Activated T-cell treated with anti-CD3 and anti-CD28 coated beads, Interleukin-2, amount 50 U/mL, for 72 hours (primary cell): ENCODE results near the gene DOCK4. TPM values are rescaled to one million over a fixed set of nuclear protein-coding genes. Genes with fewer than 3 reads are reported as not detected.

Source experiments
- ATAC-seq, 2 donors: fragments of 150-1000 bp; cut with Tn5 transposase; replicated peaks in 1 of 2; 2 replicates each; pipeline ENCODE4 v1.10.0; 2021; ENCODE audit warnings: moderate library complexity in 2 of 2, mild to moderate bottlenecking in 1 of 2
- DNase-seq, 2 donors: peaks; one replicate each; pipeline ENCODE4 v3.0.0; 2021 to 2022; ENCODE audit warnings: mixed read lengths in 1 of 2
- H3K27ac Mint-ChIP-seq: one replicate; pipeline ENCODE4 v1.8.0; 2022; ENCODE audit warnings: mild to moderate bottlenecking, moderate library complexity, mixed read lengths
- H3K27me3 Mint-ChIP-seq: one replicate; pipeline ENCODE4 v1.8.0; 2022; ENCODE audit warnings: low read depth, mixed read lengths
- H3K36me3 Mint-ChIP-seq, 2 donors: one replicate each; pipeline ENCODE4 v1.8.0; 2022; ENCODE audit warnings: mixed read lengths in 2 of 2, mild to moderate bottlenecking in 1 of 2; ENCODE audit not compliant: insufficient read depth in 2 of 2
- H3K4me1 Mint-ChIP-seq: one replicate; pipeline ENCODE4 v1.8.0; 2022; ENCODE audit warnings: low read depth, mixed read lengths
- H3K4me3 Mint-ChIP-seq, 2 donors: one replicate each; pipeline ENCODE4 v1.8.0; 2022; ENCODE audit warnings: mild to moderate bottlenecking in 2 of 2, mixed read lengths in 2 of 2, moderate library complexity in 2 of 2
- H3K9me3 Mint-ChIP-seq, 2 donors: one replicate each; pipeline ENCODE4 v1.8.0; 2022; ENCODE audit warnings: mixed read lengths in 2 of 2
- total RNA-seq, 2 donors: library from RNA; stranded (reverse); gene quantifications; one replicate each; pipeline ENCODE4 v1.2.3, GENCODE V29; 2022

DOCK4 gene
- total RNA-seq, 2 donors from 2014 or later: 0.29 to 0.53 TPM

DNA sequence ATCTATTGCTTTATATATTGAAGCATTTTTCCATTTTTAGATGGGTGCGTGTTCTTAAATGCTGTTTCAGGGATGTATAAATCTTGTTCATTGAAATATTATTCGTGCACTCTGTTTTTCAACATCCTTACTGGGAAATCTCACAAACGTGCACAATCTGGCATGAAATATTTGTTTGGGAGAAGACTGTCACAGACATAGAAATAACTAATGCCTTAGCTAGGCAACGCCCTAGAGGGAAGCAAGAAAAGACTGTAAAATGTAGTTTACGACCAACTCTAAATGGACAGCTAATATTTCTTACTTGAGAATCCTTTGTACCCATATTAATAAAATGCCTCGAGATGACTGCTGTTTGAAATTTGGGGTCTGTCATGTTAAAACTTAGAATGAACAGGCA, 8.9 kb downstream of the DOCK4 start:
- peaks cover 0 to 5% of the 10 kb centered on the region in 2 donors for H3K9me3 Mint-ChIP-seq
- peaks cover 72% of the 10 kb centered on the region for H3K27me3 Mint-ChIP-seq
- H3K4me1 Mint-ChIP-seq: peaks cover 24% of the 10 kb centered on the region
- no peak overlapping the region for H3K27ac Mint-ChIP-seq
- ATAC-seq (no peak), DNase-seq (no peak)
- H3K4me3 Mint-ChIP-seq: no peak overlapping the region
- peaks cover 1 to 3% of the 10 kb centered on the region in 2 donors for H3K36me3 Mint-ChIP-seq

DNA sequence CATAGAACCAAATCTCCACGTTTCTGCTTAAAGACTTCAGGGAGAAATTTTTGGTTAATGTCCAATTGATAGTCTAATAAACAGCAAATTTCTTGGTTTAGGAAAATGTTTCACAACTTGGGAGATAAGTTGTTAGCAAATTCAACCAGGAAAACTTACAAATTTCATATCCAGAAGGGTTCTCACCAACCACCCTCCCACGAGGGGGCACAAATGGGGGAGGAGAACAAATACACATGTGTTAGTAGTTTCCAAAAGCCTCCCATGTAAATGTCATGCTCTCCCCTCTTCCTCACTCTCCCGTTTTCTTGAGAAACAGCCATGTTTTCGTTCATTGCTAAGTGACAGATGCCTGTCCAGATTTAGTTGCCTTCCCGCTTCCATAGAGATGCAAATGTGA, 10.5 kb downstream of the DOCK4 start:
- no peak overlapping the region for H3K27ac Mint-ChIP-seq
- H3K9me3 Mint-ChIP-seq: peaks cover 0 to 5% of the 10 kb centered on the region in 2 donors
- ATAC-seq (no peak), DNase-seq (no peak)
- H3K27me3 Mint-ChIP-seq: peaks cover 66% of the 10 kb centered on the region
- H3K4me1 Mint-ChIP-seq: peaks cover 26% of the 10 kb centered on the region
- no peak overlapping the region for H3K4me3 Mint-ChIP-seq
- H3K36me3 Mint-ChIP-seq: peaks cover 1 to 3% of the 10 kb centered on the region in 2 donors

DNA sequence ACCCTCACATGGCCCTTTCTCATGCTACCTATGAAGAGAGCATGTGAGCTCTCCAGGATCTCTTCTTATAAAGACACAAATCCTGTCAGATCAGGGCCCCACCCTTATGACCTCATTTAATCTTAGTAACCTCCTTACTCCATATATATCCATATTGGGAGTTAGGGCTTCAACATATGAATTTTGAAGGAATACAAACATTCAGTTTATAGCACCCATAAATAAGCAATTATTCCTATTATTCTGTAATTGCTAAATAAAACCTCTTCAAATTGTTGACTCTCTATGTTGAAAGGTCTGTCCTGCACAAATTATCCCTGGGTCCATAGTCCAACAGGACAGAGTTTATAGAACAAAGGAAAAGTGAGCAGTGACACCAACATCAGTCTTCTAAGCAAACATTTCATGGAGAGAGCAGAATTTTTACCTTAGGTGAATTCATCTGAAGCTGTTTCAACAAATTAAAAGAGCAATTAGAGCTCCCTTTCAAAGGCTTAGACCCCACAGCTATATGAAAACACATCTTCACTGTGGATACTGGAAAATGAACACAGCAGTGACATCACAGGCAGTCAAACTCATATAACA, 12.2 kb downstream of the DOCK4 start:
- DNase-seq (no peak), ATAC-seq (no peak)
- Mint-ChIP-seq H3K27ac (no peak overlapping the region), H3K27me3 (peaks cover 60% of the 10 kb centered on the region), H3K4me3 (no peak overlapping the region), H3K9me3 (peaks cover 0 to 5% of the 10 kb centered on the region in 2 donors), H3K4me1 (peaks cover 21% of the 10 kb centered on the region), H3K36me3 (peaks cover 1 to 3% of the 10 kb centered on the region in 2 donors)

DNA sequence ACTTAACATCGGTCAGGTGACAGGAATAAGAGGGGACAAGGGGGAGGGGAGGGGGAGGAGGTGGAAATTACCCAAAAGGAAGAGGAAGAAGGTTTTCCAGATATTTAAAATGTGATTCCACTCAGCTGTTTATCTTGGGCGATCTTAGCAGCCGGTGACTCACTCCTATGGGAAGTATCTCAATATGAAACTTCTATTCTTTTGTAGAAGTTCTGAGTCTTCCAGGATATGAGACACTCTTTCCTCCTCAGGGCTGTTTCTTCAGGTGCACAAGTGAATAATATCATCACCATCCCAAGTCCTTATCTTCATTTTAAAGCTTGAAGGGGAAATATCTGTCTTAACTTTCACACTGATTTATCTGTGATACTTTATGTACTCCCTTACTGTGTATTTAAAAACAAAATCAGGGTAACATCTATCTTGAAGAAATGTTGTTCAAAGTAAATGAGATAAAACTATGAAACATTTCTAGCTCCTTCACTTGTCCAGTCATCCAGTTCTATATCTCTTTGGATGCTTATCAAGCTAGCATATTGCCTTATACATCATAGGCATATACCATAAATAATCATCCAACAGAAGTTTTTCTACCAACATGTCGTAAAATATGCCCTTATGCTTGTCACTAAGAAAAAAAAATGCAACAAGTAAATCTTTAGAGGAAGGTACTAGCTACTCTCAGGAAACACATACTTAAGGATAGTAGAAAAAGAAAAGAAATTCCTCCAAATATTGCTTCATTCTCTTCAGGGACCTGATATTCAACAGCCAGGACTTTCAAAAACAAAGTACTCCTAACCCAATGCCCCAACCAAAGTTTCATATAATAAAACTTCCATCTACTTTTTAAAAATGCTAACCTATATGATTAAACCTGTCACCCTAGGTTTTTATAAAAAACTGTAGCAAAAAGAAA, 13.7 kb downstream of the DOCK4 start:
- H3K4me3 Mint-ChIP-seq: no peak overlapping the region
- ATAC-seq: peak; percentile 49 to 73

DNA sequence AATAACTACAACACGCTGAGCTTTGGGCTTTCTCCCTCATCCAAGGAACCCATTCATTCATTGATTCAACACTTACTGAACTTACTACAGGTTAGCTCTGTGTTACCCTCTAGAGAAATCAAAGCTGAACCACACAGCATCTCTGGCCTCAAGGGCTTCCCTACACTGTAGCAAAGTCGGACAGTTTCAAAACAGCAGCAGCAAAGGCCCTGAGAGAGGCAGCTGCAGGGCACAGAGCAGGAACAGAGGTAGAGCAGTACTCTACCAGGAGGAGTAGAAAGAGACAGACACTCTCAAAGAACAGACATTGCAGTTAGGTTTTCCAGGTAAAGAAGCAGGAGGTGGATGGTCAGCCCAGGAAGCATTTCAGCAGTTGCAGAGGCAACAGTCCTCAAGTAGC, 16.1 kb downstream of the DOCK4 start:
- peaks cover 0 to 5% of the 10 kb centered on the region in 2 donors for H3K9me3 Mint-ChIP-seq
- no peak for DNase-seq
- H3K27me3 Mint-ChIP-seq: peaks cover 29% of the 10 kb centered on the region
- H3K36me3 Mint-ChIP-seq: peaks cover 1 to 3% of the 10 kb centered on the region in 2 donors
- no peak for ATAC-seq
- H3K27ac Mint-ChIP-seq: no peak overlapping the region
- no peak overlapping the region for H3K4me3 Mint-ChIP-seq
- H3K4me1 Mint-ChIP-seq: peaks cover 11% of the 10 kb centered on the region

More for the DNA sequence above, 13.7 kb downstream of the DOCK4 start:
- Mint-ChIP-seq H3K27ac (no peak overlapping the region), H3K4me1 (peaks cover 11% of the 10 kb centered on the region), H3K36me3 (peaks cover 1 to 3% of the 10 kb centered on the region in 2 donors), H3K27me3 (peaks cover 46% of the 10 kb centered on the region), H3K9me3 (peaks cover 0 to 5% of the 10 kb centered on the region in 2 donors)
- no peak for DNase-seq

DNA sequence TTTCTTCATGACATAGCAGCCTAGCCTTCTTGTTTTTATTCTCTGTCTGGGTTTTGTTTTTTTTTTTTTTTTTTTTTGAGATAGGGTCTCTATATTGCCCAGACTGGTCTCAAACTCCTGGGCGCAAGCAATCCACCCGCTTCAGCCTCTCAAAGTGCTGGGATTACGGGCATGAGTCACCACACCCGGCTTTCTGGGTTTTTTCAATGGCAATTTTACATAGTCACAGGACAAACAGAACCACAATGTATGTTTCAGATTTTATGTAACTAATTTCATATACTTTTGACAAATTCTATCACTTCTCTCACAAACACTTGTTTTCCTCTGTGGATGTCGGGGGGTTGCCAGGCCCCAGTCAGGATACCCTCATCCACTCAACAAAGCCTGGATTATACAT, 16.5 kb downstream of the DOCK4 start:
- no peak overlapping the region for H3K27ac Mint-ChIP-seq
- H3K4me1 Mint-ChIP-seq: peaks cover 11% of the 10 kb centered on the region
- H3K27me3 Mint-ChIP-seq: peaks cover 25% of the 10 kb centered on the region
- H3K9me3 Mint-ChIP-seq: peaks cover 0 to 5% of the 10 kb centered on the region in 2 donors
- H3K4me3 Mint-ChIP-seq: no peak overlapping the region
- DNase-seq (no peak), ATAC-seq (no peak)
- H3K36me3 Mint-ChIP-seq: peaks cover 1 to 3% of the 10 kb centered on the region in 2 donors

DNA sequence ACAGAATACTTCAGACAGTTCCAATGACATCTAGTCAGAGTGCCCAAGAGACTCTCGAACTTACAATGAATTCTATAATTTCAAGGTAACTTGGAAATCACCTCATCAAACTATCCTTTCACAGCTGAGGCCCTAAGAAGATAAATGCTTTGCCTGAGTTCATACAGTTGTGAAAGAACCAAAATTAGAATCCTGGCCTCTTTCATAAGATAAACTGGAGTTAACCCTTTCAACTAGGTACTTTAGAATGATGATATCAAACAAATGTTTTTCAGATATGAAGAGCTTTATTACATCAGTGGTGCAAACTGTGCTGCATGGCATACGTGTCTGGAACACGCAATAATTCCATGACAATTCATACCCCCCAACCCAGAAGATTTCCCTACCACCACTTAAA, 17.9 kb downstream of the DOCK4 start:
- no peaks in the 10 kb centered on the region for H3K9me3 Mint-ChIP-seq
- ATAC-seq (no peak), DNase-seq (no peak)
- no peak overlapping the region for H3K4me3 Mint-ChIP-seq
- peaks cover 17% of the 10 kb centered on the region for H3K27me3 Mint-ChIP-seq
- H3K36me3 Mint-ChIP-seq: no peaks in the 10 kb centered on the region
- peaks cover 11% of the 10 kb centered on the region for H3K4me1 Mint-ChIP-seq
- H3K27ac Mint-ChIP-seq: no peak overlapping the region

DNA sequence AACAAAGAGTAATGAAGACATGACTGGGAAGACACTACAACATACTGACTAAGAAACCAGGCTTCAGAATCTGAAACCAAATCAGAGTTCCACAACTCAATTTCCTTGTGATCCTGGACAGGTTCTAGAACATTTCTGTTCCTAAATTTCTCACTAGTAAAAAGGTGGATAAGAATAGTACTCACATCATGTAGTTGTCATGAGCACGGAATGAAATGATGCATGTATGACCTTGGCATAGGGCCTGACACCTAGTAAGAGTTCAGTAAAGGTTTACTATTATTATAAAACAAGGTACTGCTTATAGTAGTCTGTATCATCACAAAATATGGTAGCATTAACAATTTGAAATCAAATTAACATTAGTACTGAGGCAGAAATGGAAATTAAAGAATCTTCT, 19.9 kb downstream of the DOCK4 start:
- no peak overlapping the region for H3K4me3 Mint-ChIP-seq
- peaks cover 16% of the 10 kb centered on the region for H3K27me3 Mint-ChIP-seq
- H3K36me3 Mint-ChIP-seq: no peaks in the 10 kb centered on the region
- H3K9me3 Mint-ChIP-seq: no peaks in the 10 kb centered on the region
- H3K27ac Mint-ChIP-seq: no peak overlapping the region
- ATAC-seq (no peak), DNase-seq (no peak)
- H3K4me1 Mint-ChIP-seq: no peaks in the 10 kb centered on the region

DNA sequence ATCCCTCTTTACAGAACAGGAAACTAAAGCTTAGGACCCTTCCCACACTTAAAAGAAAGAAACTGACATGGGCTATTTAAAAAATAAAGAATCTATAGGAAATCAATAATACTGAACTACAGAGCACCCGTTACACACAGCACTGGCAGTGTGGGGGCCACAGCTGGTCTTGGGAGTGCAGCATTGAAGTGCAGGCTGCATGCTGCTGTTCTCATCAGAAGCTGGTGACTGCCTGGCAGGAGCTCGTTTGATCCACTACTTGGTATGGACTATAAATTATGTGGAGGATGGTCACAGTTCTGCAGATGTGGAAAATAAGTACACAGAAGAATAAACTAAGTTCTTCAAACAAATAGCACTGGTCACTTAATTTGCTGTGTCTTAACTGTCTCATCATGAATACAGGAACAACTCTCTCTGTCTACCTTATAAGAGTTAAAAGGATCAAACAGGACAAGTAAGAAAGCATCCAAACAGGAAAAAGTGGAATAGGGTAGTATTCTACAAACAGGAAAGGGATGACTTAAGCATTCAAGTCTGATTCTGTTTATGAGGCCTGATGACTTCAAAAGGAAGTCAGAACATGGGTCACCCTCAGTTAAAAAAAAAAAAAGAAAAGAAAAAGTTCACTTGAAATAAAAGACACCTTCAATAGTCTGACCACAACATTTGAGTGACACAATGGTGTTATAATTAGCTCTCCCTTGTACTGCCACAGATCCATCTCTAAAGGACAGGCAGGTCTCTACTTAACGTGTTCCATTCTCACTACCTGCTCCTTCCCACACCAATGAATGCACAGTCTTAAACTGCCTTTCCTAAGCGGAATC, 21.0 kb downstream of the DOCK4 start:
- Mint-ChIP-seq H3K27me3 (peaks cover 16% of the 10 kb centered on the region), H3K27ac (no peak overlapping the region), H3K36me3 (no peaks in the 10 kb centered on the region), H3K4me1 (no peaks in the 10 kb centered on the region), H3K4me3 (no peak overlapping the region), H3K9me3 (no peaks in the 10 kb centered on the region)
- no peak for DNase-seq
- ATAC-seq: no peak

DNA sequence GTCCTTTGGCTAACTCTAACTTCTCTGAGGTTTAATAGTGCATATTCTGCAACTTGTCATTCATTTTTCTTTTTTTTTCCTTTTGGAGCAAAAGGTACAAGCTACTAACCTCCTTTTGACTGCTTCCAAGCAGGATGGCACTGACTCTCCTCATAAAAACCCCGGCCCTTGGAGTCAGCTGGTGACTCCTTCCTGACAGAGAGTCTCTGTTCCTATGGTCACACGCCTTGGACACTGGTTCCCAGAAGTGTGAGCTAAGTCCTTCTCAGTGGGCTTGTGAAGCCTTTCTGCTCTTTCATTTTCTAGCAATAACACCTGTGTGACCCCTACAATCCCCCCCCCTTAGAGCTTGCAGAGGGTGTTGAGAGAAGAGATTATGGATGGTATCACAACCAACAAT, 21.7 kb downstream of the DOCK4 start:
- no peaks in the 10 kb centered on the region for H3K9me3 Mint-ChIP-seq
- peaks cover 12% of the 10 kb centered on the region for H3K27me3 Mint-ChIP-seq
- H3K4me3 Mint-ChIP-seq: no peak overlapping the region
- no peak overlapping the region for H3K27ac Mint-ChIP-seq
- H3K4me1 Mint-ChIP-seq: no peaks in the 10 kb centered on the region
- ATAC-seq: no peak
- no peaks in the 10 kb centered on the region for H3K36me3 Mint-ChIP-seq
- DNase-seq: no peak

DNA sequence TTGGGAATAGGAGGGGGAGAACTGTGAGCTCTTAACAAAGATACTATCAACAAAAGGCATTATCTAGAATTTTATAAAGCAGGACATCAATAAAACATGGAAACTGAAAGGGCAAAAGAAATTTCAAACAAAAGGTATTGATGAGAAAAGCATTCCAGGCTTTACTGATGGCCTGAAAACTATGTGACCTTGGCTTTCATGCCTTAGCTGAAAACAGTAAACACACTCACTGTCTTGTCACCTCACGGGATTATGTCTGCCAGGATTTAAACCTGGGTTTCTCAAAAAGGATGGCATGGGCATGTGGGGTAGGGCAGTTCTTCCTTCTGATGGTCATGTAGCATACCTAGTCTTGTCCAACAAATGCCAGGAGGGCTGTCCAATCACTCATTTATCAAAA, 22.9 kb downstream of the DOCK4 start:
- Mint-ChIP-seq H3K9me3 (no peaks in the 10 kb centered on the region), H3K27me3 (peaks cover 13% of the 10 kb centered on the region), H3K27ac (no peak overlapping the region), H3K36me3 (no peaks in the 10 kb centered on the region), H3K4me1 (no peaks in the 10 kb centered on the region), H3K4me3 (no peak overlapping the region)
- ATAC-seq (no peak), DNase-seq (no peak)

DNA sequence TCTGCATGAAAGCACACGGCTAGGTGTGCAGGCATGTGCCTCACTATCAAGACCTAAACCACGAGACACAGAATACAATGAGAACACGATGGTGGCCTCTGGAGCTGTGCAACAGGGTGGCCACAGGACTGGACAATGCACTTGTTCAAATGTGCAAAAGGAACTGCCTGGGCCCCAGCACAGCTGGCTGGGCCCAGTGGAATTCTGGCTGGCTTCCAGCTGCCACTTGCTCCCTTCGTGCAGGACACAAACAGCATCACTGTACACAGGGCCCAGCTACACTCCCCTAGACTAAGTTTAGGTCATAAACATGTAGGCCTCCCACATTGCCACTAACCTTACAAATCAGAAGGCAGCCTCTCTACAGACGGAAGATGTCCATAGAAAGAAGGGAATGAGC, 23.4 kb downstream of the DOCK4 start:
- Mint-ChIP-seq H3K27me3 (peaks cover 18% of the 10 kb centered on the region), H3K4me3 (no peak overlapping the region), H3K4me1 (no peaks in the 10 kb centered on the region), H3K27ac (no peak overlapping the region), H3K36me3 (no peaks in the 10 kb centered on the region), H3K9me3 (no peaks in the 10 kb centered on the region)
- no peak for ATAC-seq
- no peak for DNase-seq

DNA sequence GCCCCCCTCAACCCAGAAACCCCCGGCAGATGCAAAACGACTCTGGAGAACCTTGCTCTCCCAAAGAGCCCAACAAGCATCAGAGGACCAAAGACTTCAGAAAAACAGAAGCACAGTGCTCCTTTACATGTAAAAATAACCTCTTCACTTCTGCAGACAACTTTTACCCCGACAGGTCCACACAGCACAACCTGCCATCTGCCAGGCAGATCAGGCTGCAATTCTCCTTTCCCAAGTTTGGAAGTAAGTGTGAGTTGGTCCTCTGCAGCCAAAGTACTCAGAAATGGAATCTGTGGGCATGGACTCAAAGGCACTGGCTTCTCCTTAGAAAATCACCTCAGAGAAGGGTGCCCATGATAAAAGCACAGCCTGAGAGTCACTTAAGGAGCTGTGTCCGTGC, 26.0 kb downstream of the DOCK4 start:
- Mint-ChIP-seq H3K4me3 (no peak overlapping the region), H3K9me3 (no peaks in the 10 kb centered on the region), H3K27me3 (peaks cover 23% of the 10 kb centered on the region), H3K4me1 (no peaks in the 10 kb centered on the region), H3K36me3 (no peaks in the 10 kb centered on the region), H3K27ac (no peak overlapping the region)
- no peak for ATAC-seq
- DNase-seq: no peak
